WTC11 (cell line): Measurements from ENCODE around the gene ST6GAL1. TPM values are rescaled to one million over a fixed set of nuclear protein-coding genes. Genes with fewer than 3 reads are reported as not detected.

Experiments
- ATAC-seq: fragments of 200-7000 bp; cut with Tn5 transposase; 2 replicates; pipeline ENCODE4 v1.10.0; 2021; ENCODE audit warnings: mild to moderate bottlenecking, moderate library complexity
- Bru-seq: library from RNA; stranded (reverse); fragments of 400-500 nt; gene quantifications from one replicate; lab custom pipeline; 2021; lab: Mats Ljungman, UMichigan
- CTCF ChIA-PET: fragments of 300-600 bp; sonication (Branson Sonifier 250); formaldehyde crosslinking; loops from one replicate; lab custom pipeline; 2021; ENCODE audit warnings: antibody characterized with exemption; lab: Charles Lee
- POLR2A ChIA-PET: fragments of 350-600 bp; sonication (Branson Sonifier 250); formaldehyde crosslinking; loops from one replicate; lab custom pipeline; 2021; ENCODE audit warnings: antibody characterized with exemption; lab: Charles Lee
- DNase-seq: peaks from one replicate; pipeline ENCODE4 v3.0.0; 2021; ENCODE audit warnings: low spot score
- H3K27ac Mint-ChIP-seq: 2 replicates; pipeline ENCODE4 v1.8.0; 2021; ENCODE audit warnings: mixed read lengths
- H3K27me3 Mint-ChIP-seq: 2 replicates; pipeline ENCODE4 v1.8.0; 2021; ENCODE audit warnings: low read depth, mild to moderate bottlenecking, moderate library complexity, mixed read lengths
- H3K36me3 Mint-ChIP-seq: 2 replicates; pipeline ENCODE4 v1.8.0; 2021; ENCODE audit warnings: mixed read lengths
- H3K4me1 Mint-ChIP-seq: 2 replicates; pipeline ENCODE4 v1.8.0; 2022; ENCODE audit warnings: mixed read lengths
- H3K4me3 Mint-ChIP-seq: 2 replicates; pipeline ENCODE4 v1.8.0; 2021; ENCODE audit warnings: mild to moderate bottlenecking, moderate library complexity, mixed read lengths
- H3K9me3 Mint-ChIP-seq: 2 replicates; pipeline ENCODE4 v1.8.0; 2021; ENCODE audit warnings: mixed read lengths
- AFF4 ChIP-seq: sonication (generic); formaldehyde crosslinking; IDR thresholded peaks from 2 replicates; pipeline ENCODE4 v1.8.1; 2023; ENCODE audit warnings: mild to moderate bottlenecking, missing genetic modification reagents, borderline replicate concordance
- AR ChIP-seq: fragments of 250-450 bp; sonication (Bioruptor Pico); IDR thresholded peaks from 2 replicates; pipeline ENCODE4 v1.9.0; 2021; ENCODE audit warnings: mild to moderate bottlenecking
- CBFB ChIP-seq: sonication (generic); formaldehyde crosslinking; IDR thresholded peaks from 2 replicates; pipeline ENCODE4 v1.8.1; 2022; ENCODE audit warnings: mild to moderate bottlenecking, low read depth, missing genetic modification reagents
- E2F4 ChIP-seq: sonication (generic); formaldehyde crosslinking; IDR thresholded peaks from 2 replicates; pipeline ENCODE4 v1.8.1; 2022; ENCODE audit warnings: low read depth, mild to moderate bottlenecking, moderate library complexity, missing genetic modification reagents, borderline replicate concordance
- ESRRA ChIP-seq: sonication (generic); formaldehyde crosslinking; IDR thresholded peaks from 2 replicates; pipeline ENCODE4 v1.8.1; 2022; ENCODE audit warnings: mild to moderate bottlenecking, missing genetic modification reagents, borderline replicate concordance
- ETV6 ChIP-seq: sonication (generic); formaldehyde crosslinking; IDR thresholded peaks from 2 replicates; pipeline ENCODE4 v1.8.1; 2022; ENCODE audit warnings: mild to moderate bottlenecking, missing genetic modification reagents
- FOXK1 ChIP-seq: sonication (generic); formaldehyde crosslinking; IDR thresholded peaks from 2 replicates; pipeline ENCODE4 v1.8.0; 2022; ENCODE audit warnings: mild to moderate bottlenecking, moderate library complexity, missing genetic modification reagents
- GABPB1 ChIP-seq: sonication (generic); formaldehyde crosslinking; IDR thresholded peaks from 2 replicates; pipeline ENCODE4 v1.8.1; 2023; ENCODE audit warnings: mild to moderate bottlenecking, missing genetic modification reagents
- IRF2 ChIP-seq: sonication (generic); formaldehyde crosslinking; IDR thresholded peaks from 2 replicates; pipeline ENCODE4 v1.8.0; 2022; ENCODE audit warnings: low read depth, missing genetic modification reagents, borderline replicate concordance
- MAX ChIP-seq: sonication (generic); formaldehyde crosslinking; IDR thresholded peaks from 2 replicates; pipeline ENCODE4 v1.8.0; 2022; ENCODE audit warnings: mild to moderate bottlenecking, missing genetic modification reagents
- NFYB ChIP-seq: sonication (generic); formaldehyde crosslinking; conservative IDR thresholded peaks from 2 replicates; pipeline ENCODE4 v1.8.0; 2022; ENCODE audit warnings: low read depth, missing genetic modification reagents
- NR1H2 ChIP-seq: sonication (generic); formaldehyde crosslinking; IDR thresholded peaks from 2 replicates; pipeline ENCODE4 v1.9.0; 2021; ENCODE audit warnings: mild to moderate bottlenecking, moderate library complexity, missing genetic modification reagents
- NR3C1 ChIP-seq: sonication (generic); formaldehyde crosslinking; conservative IDR thresholded peaks from 2 replicates; pipeline ENCODE4 v1.8.1; 2023; ENCODE audit warnings: low read depth, mild to moderate bottlenecking, missing genetic modification reagents
- SMAD3 ChIP-seq: sonication (generic); formaldehyde crosslinking; IDR thresholded peaks from 2 replicates; pipeline ENCODE4 v1.8.0; 2022; ENCODE audit warnings: missing genetic modification reagents, mild to moderate bottlenecking, borderline replicate concordance
- SP1 ChIP-seq: sonication (generic); formaldehyde crosslinking; conservative IDR thresholded peaks from 2 replicates; pipeline ENCODE4 v1.8.1; 2022; ENCODE audit warnings: missing genetic modification reagents
- ZNF121 ChIP-seq: sonication (generic); formaldehyde crosslinking; IDR thresholded peaks from 2 replicates; pipeline ENCODE4 v1.8.0; 2023; ENCODE audit warnings: missing genetic modification reagents
- ZNF138 ChIP-seq: sonication (generic); formaldehyde crosslinking; conservative IDR thresholded peaks from 2 replicates; pipeline ENCODE4 v1.8.1; 2022; ENCODE audit warnings: mild to moderate bottlenecking, moderate library complexity, missing genetic modification reagents
- ZNF263 ChIP-seq: sonication (generic); formaldehyde crosslinking; IDR thresholded peaks from 2 replicates; pipeline ENCODE4 v1.8.1; 2022; ENCODE audit warnings: low read depth, mild to moderate bottlenecking, moderate library complexity, missing genetic modification reagents
- long read RNA-seq, 3 experiments: library from RNA in 1 of 3; library from capped mRNA in 1 of 3; library from polyadenylated mRNA in 1 of 3; unstranded in 2 of 3; stranded (forward) in 1 of 3; transcript quantifications; one replicate each; pipeline ENCODE4 v2.0.0, GENCODE V29; 2021
- total RNA-seq: library from RNA; stranded (reverse); gene quantifications from 3 replicates; pipeline ENCODE4 v1.2.3, GENCODE V29; 2021

Gene ST6GAL1
- total RNA-seq, result 82.5 to 87.5 TPM (median 83.4 TPM) in 3 replicates
- percentile 88 among the genes with signal in this experiment for Bru-seq, nascent RNA
- long read RNA-seq, experiment 1, full-length matches to known transcripts, result 170 of 285 reads
- long read RNA-seq, experiment 1, partial matches to known transcripts, result 79 of 285 reads
- long read RNA-seq, experiment 1, other reads (novel, unspliced or antisense), result 36 of 285 reads
- long read RNA-seq, experiment 2, full-length matches to known transcripts, result 25 of 95 reads
- long read RNA-seq, experiment 2, partial matches to known transcripts, result 60 of 95 reads
- long read RNA-seq, experiment 2, other reads (novel, unspliced or antisense), result 10 of 95 reads
- long read RNA-seq, experiment 3, partial matches to known transcripts, result 1 of 7 reads
- long read RNA-seq, experiment 3, other reads (novel, unspliced or antisense), result 5 of 7 reads

GRCh38 chr3:186930143-186930640 is at the start of gene ST6GAL1:
ST6GAL1 (plus strand) TSS chr3:186930526; CDS start chr3:187042704, 112,178 bp downstream.
- H3K9me3 Mint-ChIP-seq, result peaks cover 6% of the 10 kb centered on the region
- peak within 1 kb of the TSS; percentile 87 for H3K27ac Mint-ChIP-seq
- DNase-seq (peak; percentile 89), ATAC-seq (peak; percentile 83)
- peaks cover 33% of the 10 kb centered on the region for H3K4me1 Mint-ChIP-seq
- peak within 1 kb of the TSS; percentile 92 for H3K4me3 Mint-ChIP-seq
- TF ChIP-seq SMAD3 (no peak), ZNF121 (CRISPR knock-in tag) (peak; percentile 81), FOXK1 (CRISPR knock-in tag) (peak; percentile 31; the same call in 1 of the 2 replicates), IRF2 (CRISPR knock-in tag) (no peak), AFF4 (CRISPR knock-in tag) (0 out of 2 replicates have a peak, but pooled peaks have one; percentile 56), MAX (CRISPR knock-in tag) (peak; percentile 77), ESRRA (CRISPR knock-in tag) (0 out of 2 replicates have a peak, but pooled peaks have one; percentile 22), AR (CRISPR knock-in tag) (no peak), ETV6 (CRISPR knock-in tag) (peak; percentile 86), SP1 (CRISPR knock-in tag) (peak; percentile 65; the same call in 1 of the 2 replicates), E2F4 (CRISPR knock-in tag) (no peak), NR3C1 (CRISPR knock-in tag) (no peak), ZNF263 (CRISPR knock-in tag) (no peak), CBFB (no peak), ZNF138 (CRISPR knock-in tag) (no peak), NR1H2 (CRISPR knock-in tag) (no peak), NFYB (CRISPR knock-in tag) (no peak), GABPB1 (CRISPR knock-in tag) (no peak)
- ChIA-PET POLR2A (interaction anchor here (0.8 kb wide), 1 partner anchor 147 kb away, joined by 3 read pairs; the partner anchor contains the start of gene EIF4A2), CTCF (interaction anchor here (1.8 to 5.3 kb wide), 2 partner anchors 29 to 81 kb away, joined by 6 to 39 read pairs; no protein-coding TSS in a partner anchor)
- H3K36me3 Mint-ChIP-seq, result peaks cover 17% of the 10 kb centered on the region
- H3K27me3 Mint-ChIP-seq, result peaks cover 19% of the 10 kb centered on the region
